Femur (tissue), 1 donor: Measurements from ENCODE around the gene IDH3G.

Experiments
- DNase-seq: peaks from one replicate; pipeline ENCODE4 v3.0.0-alpha.2; 2017

Gene IDH3G

GRCh38 chrX:153784325-153784967, 9.7 kb downstream of the IDH3G start:
- DNase-seq = no peak

- DNase-seq = no peak
These were observed 10.7 kb downstream of the IDH3G start for GRCh38 chrX:153783378-153784013.

- DNase-seq = no peak
These were observed 11.3 kb downstream of the IDH3G start for GRCh38 chrX:153782871-153783270.

GRCh38 chrX:153782313-153782712, 11.9 kb downstream of the IDH3G start:
- peak; percentile 61 for DNase-seq

- DNase-seq = no peak
These were observed 12.6 kb downstream of the IDH3G start for GRCh38 chrX:153781428-153782047.

GRCh38 chrX:153780678-153781427, 13.3 kb downstream of the IDH3G start, which contains the start of gene SRPK3:
Gene SRPK3, plus strand, starts transcription at chrX:153781041. Its CDS starts 46 bp downstream, at chrX:153781087.
- DNase-seq = peak; percentile 65

- no peak for DNase-seq
These were observed 14.1 kb downstream of the IDH3G start for GRCh38 chrX:153779891-153780677.

GRCh38 chrX:153778684-153779101, 15.5 kb downstream of the IDH3G start:
- DNase-seq = no peak

GRCh38 chrX:153778181-153778580, 16.0 kb downstream of the IDH3G start:
- DNase-seq = no peak

GRCh38 chrX:153777261-153778090, 16.7 kb downstream of the IDH3G start:
- DNase-seq = peak; percentile 19

GRCh38 chrX:153776611-153777045, 17.5 kb downstream of the IDH3G start:
- peak; percentile 16 for DNase-seq

- DNase-seq = no peak
These were observed 18.0 kb downstream of the IDH3G start for GRCh38 chrX:153776120-153776599.

GRCh38 chrX:153775293-153776119, 18.7 kb downstream of the IDH3G start:
- peak; percentile 10 for DNase-seq

- peak; percentile 14 for DNase-seq
These were observed 19.4 kb downstream of the IDH3G start for GRCh38 chrX:153774576-153775292.

GRCh38 chrX:153773741-153774575, 20.2 kb downstream of the IDH3G start:
- peak; percentile 12 for DNase-seq

- DNase-seq = no peak
These were observed 21.0 kb downstream of the IDH3G start for GRCh38 chrX:153773218-153773611.

GRCh38 chrX:153772316-153773217, 21.6 kb downstream of the IDH3G start:
- DNase-seq = peak; percentile 15
